Measurements from ENCODE around the gene CGNL1.

Gene CGNL1

GRCh38 chr15:57575363-57575762 lies 199.1 kb downstream of the CGNL1 start:
- no peak for DNase-seq (ENCODE audit: low read depth)

GRCh38 chr15:57578288-57578900 lies 202.1 kb downstream of the CGNL1 start:
- DNase-seq (ENCODE audit: low read depth) = no peak

- DNase-seq (ENCODE audit: low read depth) = no peak
Observed at GRCh38 chr15:57580428-57580827, 204.1 kb downstream of the CGNL1 start.

GRCh38 chr15:57580866-57581265 lies 204.6 kb downstream of the CGNL1 start:
- no peak for DNase-seq (ENCODE audit: low read depth)

GRCh38 chr15:57582090-57582489 lies 205.8 kb downstream of the CGNL1 start:
- DNase-seq (ENCODE audit: low read depth) = no peak

- DNase-seq (ENCODE audit: low read depth) = no peak
Observed at GRCh38 chr15:57583282-57583681, 207.0 kb downstream of the CGNL1 start.

- DNase-seq (ENCODE audit: low read depth) = no peak
Observed at GRCh38 chr15:57583720-57584119, 207.4 kb downstream of the CGNL1 start.

GRCh38 chr15:57586661-57587424 lies 210.5 kb downstream of the CGNL1 start:
- no peak for DNase-seq (ENCODE audit: low read depth)

GRCh38 chr15:57589281-57589680 lies 213.0 kb downstream of the CGNL1 start:
- no peak for DNase-seq (ENCODE audit: low read depth)

- DNase-seq (ENCODE audit: low read depth) = no peak
Observed at GRCh38 chr15:57589754-57590153, 213.4 kb downstream of the CGNL1 start.

GRCh38 chr15:57591237-57591821 lies 215.0 kb downstream of the CGNL1 start:
- DNase-seq (ENCODE audit: low read depth) = no peak

GRCh38 chr15:57591822-57592367 lies 215.6 kb downstream of the CGNL1 start, which contains the start of gene MYZAP:
Gene MYZAP (plus strand): TSS chr15:57591904. CDS start chr15:57592035, 131 bp downstream.
- DNase-seq (ENCODE audit: low read depth) = no peak

- DNase-seq (ENCODE audit: low read depth) = no peak
Observed at GRCh38 chr15:57592426-57592825, 216.1 kb downstream of the CGNL1 start.

GRCh38 chr15:57592836-57593420 lies 216.6 kb downstream of the CGNL1 start:
- DNase-seq (ENCODE audit: low read depth) = no peak

GRCh38 chr15:57594479-57594878 lies 218.2 kb downstream of the CGNL1 start:
- no peak for DNase-seq (ENCODE audit: low read depth)

GRCh38 chr15:57595011-57595866 lies 218.9 kb downstream of the CGNL1 start:
- DNase-seq (ENCODE audit: low read depth) = peak; percentile 25

GRCh38 chr15:57596301-57596855 lies 220.1 kb downstream of the CGNL1 start:
- no peak for DNase-seq (ENCODE audit: low read depth)

GRCh38 chr15:57596978-57597377 lies 220.7 kb downstream of the CGNL1 start:
- no peak for DNase-seq (ENCODE audit: low read depth)

GRCh38 chr15:57597431-57597830 lies 221.1 kb downstream of the CGNL1 start:
- no peak for DNase-seq (ENCODE audit: low read depth)

GRCh38 chr15:57598346-57598745 lies 222.0 kb downstream of the CGNL1 start:
- no peak for DNase-seq (ENCODE audit: low read depth)

GRCh38 chr15:57599296-57599810 lies 223.0 kb downstream of the CGNL1 start:
- DNase-seq (ENCODE audit: low read depth) = no peak
